Left ventricle myocardium superior (tissue), 1 donor: Measurements from ENCODE around the gene MRPS2. TPM values are rescaled to one million over a fixed set of nuclear protein-coding genes. Genes with fewer than 3 reads are reported as not detected.
A peak's percentile ranks its signal among the peaks of the same experiment; 100 is the strongest.

ENCODE experiments used
- ATAC-seq: fragments of 200-7000 bp; cut with Tn5 transposase; one replicate; pipeline ENCODE4 v1.9.1; 2020; ENCODE audit warnings: mild to moderate bottlenecking, moderate library complexity
- DNase-seq: peaks from one replicate; pipeline ENCODE4 v3.0.0-alpha.2; 2020
- intact Hi-C: fragments of 100-400 bp; cut with micrococcal nuclease; formaldehyde crosslinking; loops from one replicate; pipeline ENCODE4 v1.11.0; 2022
- total RNA-seq: library from RNA; stranded (reverse); fragmentation: NEBNext Ultra II Directional; extraction: Animal tissue kit (Norgen Biotek cat#: 25700); gene quantifications from one replicate; pipeline ENCODE4 v1.2.1, GENCODE V29; 2021
- donor health status: DM: no; HTN: yes; CAD: no; lungs with severe emphysema.

The MRPS2 gene
- total RNA-seq, 1 donor from 2014 or later: 49.8 TPM

DNA sequence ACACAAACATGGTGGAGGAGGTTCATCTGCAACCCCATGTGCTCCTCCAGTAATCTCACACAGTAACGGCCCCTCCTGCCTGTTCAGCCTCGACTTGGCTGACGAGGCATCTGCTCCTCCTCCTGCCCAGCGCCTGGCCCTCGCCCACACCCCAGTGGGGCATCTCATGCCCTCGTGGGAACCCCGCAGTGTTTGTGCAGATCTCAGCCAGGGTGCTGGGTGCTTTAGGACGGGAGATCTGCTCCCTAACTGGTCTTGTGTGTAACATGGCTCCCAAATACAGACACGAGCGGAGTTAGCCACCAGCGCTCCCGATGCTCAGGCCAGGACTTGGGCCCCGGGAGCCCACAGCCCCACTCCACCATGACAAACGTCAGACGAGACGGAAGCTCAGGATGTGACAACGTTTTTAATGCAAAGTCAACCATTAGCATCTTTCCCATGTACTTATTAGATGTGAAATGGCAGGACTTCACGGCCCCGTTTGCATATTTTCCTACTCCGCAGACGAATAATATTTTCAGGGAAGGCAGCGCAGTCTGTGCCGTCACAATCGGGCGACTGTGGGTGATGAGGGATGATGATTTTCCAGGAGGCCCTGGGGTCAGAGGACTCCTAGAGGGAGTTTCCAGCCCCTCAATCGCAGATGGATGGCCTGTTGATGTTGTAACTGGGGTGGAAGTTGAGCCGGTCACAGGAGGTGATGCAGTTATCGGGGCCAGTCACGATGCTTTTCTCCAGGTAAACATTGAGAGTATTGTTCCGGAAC lies 5.5 kb upstream of the MRPS2 start:
- intact Hi-C loops: no loop called here
- no peak for ATAC-seq
- no peak for DNase-seq

DNA sequence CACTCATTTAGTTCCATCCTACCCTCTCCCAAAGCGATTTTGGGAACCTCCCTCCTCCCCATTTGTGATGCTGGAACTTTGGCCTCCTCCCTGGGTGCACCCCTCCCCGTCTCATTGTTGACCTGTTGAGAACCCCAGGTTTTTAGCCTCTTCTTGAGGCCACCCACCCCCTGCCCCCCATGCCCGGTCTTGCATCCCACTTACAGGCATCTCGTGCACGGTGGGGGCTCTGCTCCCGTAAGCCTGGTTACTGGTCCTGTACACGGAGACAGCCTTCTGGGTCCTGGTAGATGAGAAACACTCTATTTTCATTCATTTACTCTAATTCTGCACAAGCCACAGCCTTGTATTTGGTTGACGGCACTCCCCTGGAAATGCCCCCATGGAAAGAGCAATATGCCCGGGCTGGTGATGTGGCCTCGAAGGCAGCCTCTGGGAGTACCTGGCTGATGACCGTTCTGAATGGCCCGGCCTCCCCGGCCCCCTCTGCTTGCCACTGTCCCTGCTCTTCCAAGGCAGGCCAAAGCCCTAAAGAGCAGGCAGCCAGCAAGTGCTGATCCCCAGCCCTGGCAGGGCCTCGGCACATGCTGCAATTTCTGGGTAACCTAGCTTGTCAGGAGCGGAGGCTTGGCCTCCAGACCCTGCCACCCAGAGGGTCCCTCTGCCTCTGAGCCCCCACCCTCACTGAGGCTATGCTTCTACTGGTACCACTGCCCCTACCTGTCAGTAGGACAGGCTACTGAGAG lies 1.9 kb upstream of the MRPS2 start:
- ATAC-seq (no peak), DNase-seq (peak; percentile 24)
- intact Hi-C loops: no loop called here

DNA sequence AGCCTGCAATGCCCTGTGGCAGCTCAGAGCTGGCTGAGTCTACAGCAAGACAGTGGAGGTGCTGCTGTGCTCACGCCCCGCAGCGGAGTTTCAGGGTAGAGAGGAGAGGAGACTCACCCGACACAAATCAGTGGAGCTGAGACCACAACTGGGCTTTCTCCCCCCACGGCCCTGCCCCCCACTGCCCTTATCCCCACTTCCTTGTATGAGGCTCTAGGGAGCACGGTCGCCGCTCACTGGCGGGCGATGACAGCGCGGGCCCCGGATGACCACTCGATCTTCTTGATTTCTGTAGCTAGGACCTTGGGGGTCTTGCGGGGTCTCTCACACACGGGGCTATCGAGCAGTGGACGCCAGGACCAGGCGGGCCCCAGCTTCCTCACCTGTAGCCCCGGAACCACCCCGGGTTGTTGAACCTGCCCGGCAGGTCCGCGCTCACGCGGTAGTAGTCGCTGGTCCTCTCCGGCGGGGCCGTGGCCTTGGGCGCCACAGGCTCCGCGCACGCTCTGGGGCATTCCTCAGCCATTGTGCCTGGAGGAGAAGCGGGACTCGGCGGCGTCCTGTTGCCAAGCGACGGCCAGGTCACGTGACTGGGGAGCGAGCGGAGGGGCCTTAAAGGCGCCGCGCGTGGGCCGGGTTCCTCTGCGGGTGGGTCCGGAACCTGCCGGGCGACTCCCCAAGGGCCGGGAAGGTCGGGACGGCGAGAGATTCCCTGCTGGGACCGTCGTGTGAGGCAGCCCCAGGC lies 984 bp upstream of the MRPS2 start:
- peak; percentile 91 for ATAC-seq
- peak; percentile 98 for DNase-seq
- intact Hi-C loops: no loop called here

DNA sequence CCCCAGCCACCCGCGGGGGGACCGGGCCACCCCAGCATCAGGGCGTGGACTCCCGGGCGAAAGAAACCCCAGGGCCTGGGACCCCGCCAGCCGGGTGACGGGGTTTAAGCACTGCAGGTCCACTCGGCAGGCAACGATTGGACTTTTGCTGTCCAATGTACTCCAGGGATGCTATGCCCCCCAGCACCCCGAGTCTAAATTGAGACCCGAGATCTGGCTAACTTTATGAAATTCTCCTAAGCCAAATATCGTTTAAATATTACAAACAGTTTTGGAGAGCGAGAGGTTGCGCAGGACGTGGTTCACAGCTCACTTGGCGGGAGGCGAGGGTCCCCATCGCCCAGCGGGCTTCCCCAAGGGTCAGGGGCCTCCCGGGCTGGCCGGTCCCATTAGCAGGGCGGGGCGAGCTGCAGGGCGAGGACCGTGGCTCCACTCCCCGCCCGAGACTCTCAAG lies 384 bp upstream of the MRPS2 start:
- intact Hi-C loops: no loop called here
- peak; percentile 16 for ATAC-seq
- DNase-seq: no peak

DNA sequence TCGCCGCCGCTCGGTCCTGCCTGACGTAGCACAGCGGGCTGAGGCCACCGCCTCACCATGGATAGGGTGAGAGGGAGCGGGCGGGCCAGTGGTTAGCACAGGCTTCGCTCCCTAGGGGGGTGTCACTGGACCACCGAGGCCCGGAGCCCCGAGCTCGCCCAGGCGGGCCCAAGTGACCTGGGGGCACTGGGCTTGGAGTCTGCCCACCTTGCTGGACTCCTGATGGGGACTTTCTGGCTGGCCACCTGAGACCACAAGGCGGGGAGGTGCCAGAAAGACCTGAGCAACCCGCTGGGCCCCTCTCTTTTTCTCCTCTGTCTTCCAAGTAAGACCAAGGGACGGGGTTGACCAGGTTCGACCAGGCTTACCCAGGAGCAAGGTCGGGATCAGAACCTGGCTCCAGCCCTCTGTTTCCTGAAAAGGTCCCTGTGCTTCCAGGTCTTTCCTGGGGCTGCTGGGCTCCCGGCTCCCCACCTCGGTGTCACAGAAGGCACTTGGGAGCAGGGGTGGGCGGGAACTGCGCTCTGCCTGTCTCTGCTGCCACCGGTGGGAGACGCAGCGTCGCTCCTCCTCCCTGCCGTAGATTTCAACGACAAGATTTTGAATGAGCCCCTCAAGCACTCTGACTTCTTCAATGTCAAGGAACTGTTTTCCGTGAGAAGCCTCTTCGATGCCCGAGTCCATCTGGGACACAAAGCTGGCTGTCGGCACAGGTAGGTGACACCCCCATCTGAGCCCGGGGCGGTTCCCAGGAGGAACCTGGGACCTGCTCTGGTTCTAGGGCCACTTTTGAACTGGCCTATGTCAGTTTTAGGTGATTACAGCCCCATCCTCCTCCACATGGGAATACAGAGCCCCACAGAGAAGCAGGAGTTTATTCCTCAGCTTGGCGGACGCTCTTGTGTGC lies 1.0 kb downstream of the MRPS2 start:
- intact Hi-C loops: no loop called here
- DNase-seq: peak; percentile 27
- no peak for ATAC-seq

DNA sequence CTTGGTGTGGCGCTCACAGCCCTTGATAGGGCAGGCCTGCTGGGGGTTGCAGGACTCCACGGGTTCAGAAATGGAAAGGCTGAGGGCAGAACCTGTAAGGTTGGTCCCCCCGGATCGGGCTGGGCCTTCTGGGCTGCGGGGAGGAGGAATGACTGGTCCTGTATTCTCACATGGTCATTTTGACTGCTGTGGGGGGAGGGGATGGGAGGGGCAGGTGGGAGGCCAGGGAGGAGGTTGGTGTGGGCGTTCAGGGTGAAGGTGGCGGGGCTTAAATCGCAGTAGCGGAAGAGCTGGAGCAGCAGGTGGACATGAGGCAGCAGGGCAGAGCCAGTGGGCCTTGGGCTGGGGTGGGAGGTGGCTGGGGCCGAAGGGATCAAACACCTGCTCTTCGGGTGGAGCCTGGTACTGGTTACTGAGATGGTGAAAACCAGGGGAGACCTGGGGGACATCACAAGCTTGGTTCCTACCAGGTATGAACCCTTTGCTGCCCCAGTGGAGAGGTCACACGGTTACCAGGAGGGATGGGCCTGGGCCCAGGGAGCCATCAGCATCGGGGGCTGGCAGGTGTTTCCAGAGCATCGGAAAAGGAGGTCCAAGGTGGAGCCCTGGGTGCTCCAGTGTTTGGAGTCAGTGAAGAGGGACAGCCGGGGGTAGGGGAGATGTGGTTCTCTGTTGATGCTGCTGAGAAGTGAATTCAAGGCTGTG lies 1.8 kb downstream of the MRPS2 start:
- intact Hi-C loops: no loop called here
- ATAC-seq: no peak
- peak; percentile 19 for DNase-seq

DNA sequence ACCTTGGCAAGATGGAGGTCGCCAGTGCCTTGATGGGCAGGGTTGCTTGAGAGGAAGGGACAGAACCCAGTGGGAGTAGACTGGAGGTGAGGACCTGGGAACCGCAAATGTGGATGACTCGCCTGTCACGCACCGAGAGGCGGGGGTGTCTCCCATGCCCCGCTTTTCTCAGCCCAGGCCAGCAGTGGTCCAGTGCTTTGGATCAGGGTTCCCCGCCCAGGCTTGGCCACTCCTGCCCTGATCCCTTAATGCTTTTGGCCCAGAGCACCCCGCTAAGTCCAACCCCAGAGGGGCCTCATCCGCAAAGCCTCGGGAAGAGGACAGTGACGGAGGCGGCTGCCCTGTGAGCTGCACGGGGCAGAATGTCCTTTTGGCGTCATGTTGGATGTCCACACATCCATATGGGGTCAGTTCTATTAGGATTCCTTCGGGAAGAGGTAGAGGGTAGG lies 2.4 kb downstream of the MRPS2 start:
- intact Hi-C loops: no loop called here
- ATAC-seq (no peak), DNase-seq (peak; percentile 21)

DNA sequence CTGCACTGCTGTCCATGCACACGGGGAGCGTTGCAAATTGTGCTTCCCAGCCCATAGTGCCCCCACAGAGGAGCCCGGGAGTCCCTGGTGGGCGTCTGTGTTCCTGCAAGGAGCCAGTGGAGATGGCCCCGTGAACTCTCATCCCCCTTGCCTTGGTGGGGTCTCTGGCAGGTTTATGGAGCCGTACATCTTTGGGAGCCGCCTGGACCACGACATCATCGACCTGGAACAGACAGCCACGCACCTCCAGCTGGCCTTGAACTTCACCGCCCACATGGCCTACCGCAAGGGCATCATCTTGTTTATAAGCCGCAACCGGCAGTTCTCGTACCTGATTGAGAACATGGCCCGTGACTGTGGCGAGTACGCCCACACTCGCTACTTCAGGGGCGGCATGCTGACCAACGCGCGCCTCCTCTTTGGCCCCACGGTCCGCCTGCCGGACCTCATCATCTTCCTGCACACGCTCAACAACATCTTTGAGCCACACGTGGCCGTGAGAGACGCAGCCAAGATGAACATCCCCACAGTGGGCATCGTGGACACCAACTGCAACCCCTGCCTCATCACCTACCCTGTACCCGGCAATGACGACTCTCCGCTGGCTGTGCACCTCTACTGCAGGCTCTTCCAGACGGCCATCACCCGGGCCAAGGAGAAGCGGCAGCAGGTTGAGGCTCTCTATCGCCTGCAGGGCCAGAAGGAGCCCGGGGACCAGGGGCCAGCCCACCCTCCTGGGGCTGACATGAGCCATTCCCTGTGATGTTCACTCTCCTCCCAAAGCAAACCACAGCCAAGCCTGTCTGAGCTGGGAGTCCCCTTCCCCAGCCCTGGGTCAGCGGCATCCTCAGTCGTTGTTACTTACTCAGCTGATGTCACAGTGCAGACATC lies 3.1 kb downstream of the MRPS2 start:
- ATAC-seq (no peak), DNase-seq (peak; percentile 25)
- intact Hi-C loops: no loop called here

DNA sequence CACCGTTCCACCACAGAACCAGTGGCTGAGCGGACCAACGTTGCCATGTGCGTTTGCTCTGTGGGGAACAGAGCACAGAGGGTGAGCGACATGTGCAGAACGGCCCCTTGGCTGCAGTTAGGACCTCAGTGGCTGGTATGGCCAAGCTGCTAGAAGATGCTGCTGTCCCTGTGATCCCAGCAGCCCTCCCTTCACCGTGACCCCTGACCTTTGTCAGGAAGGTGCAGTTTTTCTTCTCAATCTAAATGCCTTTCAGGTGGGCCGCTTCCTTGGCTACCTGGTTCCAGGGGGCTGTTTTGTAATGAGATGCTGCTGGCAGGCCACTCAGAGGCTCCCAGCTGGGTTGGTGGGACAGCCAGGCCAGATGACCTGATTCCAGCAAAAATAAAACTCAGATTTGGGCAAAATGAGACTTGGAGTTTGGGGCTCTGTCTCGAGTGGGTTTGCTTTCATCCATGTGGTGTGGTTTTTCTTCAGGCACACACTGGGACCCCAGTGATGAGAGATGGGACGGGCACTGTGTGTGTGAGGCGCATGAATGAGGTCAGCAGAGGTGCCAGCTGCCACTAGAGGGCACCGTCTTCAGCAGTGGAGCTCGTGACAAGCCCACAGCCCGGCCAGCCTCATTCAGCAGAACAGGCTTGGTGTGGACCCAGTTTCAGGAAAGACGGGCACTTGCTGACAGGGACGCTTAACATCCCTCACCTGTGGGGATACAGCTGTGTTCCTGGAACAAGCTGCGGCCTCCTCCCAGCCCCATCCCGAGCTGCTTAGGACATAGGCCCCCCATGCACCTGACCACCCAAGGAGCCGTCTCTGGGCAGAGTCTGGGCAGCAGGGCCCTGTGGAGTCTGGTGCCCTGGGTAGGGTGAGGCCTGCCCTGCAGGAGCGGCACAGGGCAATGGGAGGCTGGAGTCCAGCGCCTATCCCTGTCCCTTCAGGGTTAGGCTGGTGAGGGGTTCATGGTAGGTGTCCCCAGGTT lies 4.1 kb downstream of the MRPS2 start:
- no peak for ATAC-seq
- peak; percentile 72 for DNase-seq
- intact Hi-C loops: no loop called here

DNA sequence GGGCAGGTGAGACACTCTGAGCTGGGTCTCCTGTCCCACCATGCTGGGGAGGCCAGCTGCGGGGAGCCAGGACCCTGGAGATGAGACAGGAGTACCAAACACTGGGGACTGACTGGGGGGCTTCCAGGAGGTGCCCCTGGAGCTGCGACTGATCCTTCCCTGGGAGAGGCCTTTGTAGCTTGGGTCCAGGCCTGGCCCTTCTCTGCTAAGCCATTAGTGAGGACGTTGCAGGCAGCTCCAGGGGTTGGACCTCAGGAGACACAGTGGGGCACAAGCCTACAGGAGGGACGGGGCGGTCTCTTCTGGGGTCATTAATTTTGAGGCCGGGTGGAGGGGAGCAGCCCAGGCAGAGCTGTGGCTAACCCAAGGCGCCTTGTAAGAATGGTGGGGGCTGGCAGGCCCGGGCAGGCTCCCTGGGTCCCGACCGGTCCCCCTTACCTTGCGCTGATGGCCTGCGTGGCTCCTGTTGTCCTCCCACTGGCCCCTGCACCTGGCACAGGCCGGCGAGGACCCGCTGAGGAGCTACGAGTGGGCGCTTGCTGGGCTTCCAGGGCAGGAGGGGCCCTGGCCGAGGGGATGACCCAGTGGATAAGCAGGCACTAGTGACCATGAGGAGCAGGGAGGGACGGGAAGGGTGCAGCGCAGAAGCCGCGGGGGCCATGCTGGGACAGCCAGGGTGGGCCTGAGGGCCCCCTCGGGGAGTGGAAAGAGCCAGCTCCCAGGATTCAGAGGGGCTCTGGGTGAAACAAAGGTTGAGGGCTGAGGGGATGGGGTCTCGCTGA lies 5.1 kb downstream of the MRPS2 start:
- intact Hi-C loops: no loop called here
- no peak for ATAC-seq
- peak; percentile 27 for DNase-seq

DNA sequence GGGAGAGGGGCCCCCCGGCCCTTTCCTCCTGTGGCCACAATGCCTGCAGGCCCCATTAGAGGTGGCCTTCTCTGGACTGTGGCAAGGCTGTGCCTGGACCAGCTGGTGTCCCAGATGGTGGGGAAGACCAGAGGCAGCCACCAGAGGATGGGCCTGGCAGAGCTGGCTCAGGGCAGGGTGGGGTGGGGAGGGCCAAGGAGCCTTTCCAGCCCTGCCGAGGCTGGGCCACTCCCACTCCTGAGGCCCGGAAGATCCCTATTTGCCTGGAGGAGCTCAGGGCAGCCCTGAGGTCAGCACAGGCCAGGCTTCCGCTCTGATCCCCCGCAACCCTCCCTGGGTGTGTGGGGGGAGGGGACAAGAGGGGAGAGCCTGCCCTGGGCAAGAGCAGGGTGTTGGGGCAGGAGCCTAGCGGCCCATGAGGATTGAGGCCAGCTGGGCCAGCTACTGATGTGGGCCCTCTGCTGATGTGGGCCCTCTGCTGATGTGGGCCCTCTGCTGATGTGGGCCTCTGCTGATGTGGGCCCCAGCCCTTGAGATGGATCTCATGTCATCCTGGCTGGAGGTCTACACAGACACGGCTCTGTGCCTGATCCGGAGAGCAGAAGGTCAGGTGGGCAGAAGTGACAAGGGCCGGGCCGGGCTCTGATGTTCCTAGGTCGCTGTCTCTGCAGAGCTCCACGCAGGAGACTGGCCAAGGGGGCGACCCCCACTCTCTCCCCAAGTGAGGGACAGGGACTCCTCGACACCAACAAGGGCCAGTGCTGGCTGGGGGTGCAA lies 6.0 kb downstream of the MRPS2 start:
- DNase-seq (peak; percentile 26), ATAC-seq (no peak)
- intact Hi-C loops: no loop called here

DNA sequence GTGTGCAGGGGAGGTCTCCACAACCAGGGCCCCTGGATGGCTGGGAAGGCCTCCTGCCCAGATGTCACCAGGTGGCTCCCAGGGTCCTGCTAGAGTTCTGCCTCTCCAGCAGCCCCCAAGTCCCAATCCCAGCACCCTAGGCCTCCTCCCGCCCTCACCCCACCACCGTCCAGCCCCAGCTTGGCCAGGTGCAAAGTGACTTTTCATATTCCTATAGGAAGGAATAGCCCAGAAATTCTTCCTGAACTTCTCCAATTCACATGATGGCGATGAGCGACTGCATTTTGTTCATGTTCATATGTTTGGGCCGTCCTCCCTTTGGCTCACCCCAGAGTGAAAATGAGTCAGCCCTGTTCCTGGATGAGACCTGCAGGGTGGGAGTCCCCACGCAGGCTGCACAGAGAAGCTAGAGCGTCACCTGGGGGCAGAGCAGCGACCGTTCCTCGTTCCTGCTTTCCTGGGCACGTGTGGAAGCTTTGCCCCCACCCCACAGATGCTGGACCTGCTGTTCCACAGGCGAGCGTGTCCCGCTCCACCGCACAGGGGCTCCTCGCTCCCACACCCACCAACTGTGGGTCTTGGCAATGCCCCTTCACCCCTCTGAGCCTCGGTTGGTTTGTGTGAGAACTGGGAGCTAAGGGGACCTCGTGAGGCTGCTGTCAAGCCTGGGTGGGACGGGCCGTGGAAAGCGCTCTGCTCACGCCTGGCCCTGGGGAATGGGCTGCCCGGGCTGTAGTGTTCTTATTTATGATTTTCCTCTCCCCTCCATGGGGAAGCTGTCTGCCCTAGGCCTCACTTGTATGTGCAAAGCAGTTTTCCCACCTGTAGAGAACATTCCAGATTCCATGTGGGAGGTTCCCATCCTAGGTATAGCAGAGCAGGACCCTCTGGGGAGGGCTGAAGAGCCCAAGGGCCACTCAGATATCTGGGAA lies 6.9 kb downstream of the MRPS2 start:
- ATAC-seq (no peak), DNase-seq (no peak)
- intact Hi-C loops: no loop called here

DNA sequence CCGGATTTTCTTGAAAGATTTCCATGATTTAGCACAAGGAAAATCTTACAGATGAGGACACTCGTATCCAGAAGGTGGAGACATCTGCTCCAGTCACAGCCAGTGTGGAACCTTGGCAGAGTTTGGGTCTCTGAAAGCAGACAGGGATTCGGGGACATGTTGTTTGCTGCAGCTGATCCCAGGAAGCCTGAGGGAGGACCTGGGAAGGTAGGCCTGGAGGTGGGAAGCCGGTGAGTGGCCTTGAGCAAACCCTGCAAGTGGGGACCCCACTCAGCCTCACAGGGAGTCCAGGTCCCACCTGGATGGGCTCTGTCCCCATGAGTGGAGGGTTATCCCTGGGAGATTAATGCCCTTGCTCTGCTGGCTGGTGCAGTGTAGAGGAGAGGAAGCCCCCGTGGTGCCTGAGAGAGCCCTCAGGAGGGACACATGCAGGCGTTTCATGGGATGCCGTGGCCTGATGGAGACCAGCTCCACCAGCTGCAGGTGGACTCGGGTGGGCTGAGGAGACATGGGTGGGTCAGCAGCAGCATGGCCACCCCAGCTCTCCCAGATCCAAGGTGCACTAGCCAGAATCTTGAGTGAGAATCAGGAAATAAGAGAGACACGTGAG lies 7.8 kb downstream of the MRPS2 start:
- DNase-seq (no peak), ATAC-seq (no peak)
- intact Hi-C loops: no loop called here
